ENCODE results near the gene NETO1.

Gene NETO1, protein sequence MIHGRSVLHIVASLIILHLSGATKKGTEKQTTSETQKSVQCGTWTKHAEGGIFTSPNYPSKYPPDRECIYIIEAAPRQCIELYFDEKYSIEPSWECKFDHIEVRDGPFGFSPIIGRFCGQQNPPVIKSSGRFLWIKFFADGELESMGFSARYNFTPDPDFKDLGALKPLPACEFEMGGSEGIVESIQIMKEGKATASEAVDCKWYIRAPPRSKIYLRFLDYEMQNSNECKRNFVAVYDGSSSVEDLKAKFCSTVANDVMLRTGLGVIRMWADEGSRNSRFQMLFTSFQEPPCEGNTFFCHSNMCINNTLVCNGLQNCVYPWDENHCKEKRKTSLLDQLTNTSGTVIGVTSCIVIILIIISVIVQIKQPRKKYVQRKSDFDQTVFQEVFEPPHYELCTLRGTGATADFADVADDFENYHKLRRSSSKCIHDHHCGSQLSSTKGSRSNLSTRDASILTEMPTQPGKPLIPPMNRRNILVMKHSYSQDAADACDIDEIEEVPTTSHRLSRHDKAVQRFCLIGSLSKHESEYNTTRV

DNA sequence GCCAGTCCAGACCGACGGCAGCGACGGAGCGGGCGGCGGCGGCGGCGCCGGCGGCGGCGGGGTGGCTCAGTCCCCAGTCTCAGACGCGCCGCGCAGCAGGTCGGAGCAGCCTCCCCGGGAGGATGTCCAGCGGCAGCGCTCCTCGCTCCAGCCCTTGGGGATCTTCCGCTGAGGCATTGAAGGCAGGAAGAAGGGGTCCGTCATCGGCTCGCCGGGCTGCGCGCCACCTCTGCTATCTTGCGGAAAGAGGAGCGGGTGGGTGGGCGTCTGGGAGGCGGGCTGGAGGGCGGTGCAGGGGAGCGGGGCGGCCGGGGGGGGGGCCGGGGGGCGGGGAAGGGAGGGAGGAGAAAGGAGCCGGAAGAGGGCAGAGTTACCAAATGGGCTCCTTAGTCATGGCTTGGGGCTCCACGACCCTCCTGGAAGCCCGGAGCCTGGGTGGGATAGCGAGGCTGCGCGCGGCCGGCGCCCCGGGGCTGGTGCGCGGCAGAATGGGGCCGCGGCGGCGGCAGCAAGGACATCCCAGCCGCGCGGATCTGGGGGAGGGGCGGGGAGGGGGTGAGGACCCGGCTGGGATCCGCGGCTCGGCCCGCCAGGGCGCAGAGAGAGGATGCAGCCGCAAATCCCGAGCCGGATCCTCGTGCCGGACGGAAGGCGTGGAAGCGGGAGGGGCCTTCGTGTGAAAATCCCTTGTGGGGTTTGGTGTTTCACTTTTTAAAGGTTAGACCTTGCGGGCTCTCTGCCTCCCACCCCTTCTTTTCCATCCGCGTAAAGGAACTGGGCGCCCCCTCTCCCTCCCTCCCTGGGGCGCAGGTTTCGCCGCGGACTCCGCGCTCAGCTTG lies at the start of gene NETO1:
TSS of gene NETO1 (minus strand) at position 242 of the 839 bp plus-strand sequence. CDS start 696 bp downstream, outside the sequence.
- TF ChIP-seq, protein P1, sequence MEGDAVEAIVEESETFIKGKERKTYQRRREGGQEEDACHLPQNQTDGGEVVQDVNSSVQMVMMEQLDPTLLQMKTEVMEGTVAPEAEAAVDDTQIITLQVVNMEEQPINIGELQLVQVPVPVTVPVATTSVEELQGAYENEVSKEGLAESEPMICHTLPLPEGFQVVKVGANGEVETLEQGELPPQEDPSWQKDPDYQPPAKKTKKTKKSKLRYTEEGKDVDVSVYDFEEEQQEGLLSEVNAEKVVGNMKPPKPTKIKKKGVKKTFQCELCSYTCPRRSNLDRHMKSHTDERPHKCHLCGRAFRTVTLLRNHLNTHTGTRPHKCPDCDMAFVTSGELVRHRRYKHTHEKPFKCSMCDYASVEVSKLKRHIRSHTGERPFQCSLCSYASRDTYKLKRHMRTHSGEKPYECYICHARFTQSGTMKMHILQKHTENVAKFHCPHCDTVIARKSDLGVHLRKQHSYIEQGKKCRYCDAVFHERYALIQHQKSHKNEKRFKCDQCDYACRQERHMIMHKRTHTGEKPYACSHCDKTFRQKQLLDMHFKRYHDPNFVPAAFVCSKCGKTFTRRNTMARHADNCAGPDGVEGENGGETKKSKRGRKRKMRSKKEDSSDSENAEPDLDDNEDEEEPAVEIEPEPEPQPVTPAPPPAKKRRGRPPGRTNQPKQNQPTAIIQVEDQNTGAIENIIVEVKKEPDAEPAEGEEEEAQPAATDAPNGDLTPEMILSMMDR (IDR thresholded peaks at IDR 0.05) = no peak

DNA sequence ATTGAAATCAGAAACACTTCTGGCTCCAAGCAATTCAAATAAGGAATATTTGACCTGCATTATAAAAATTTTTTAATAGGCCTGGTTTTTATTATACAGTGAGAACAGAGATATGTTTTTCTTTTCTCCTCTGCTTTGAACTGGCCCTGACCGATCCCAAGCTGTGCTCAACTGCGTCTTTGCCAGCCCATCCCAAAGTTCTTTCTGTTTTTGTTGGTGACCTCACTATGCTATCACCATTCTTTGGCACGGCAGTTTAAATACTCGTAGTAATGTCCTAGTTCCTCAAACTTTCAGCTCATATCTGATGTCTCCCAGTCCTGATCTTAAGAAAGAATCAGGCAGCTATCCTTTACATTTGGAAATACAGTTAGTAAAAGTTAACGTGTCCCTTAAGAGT lies 42.3 kb upstream of the NETO1 start:
- TF ChIP-seq, protein P1 (IDR thresholded peaks at IDR 0.05) = no peak

DNA sequence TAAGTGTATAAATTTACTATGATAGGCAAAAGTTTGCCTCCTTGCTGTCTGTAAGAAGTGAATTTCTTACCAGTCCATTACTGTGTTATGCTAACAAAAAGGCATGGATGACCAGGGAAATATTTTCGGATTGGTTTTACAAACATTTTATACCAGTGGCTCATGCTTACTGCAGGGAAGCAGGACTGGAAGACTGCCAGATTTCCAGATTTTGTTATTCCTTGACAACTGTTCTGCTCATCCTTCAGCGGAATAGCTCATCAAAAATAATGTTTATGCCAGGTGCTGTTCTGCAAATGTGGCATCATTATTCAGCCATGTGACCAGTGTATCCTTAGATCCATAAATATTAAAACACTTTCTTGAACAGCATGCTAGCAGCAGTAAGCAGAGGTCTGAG lies 40.4 kb upstream of the NETO1 start:
- TF ChIP-seq, protein P1 (IDR thresholded peaks at IDR 0.05) = no peak

DNA sequence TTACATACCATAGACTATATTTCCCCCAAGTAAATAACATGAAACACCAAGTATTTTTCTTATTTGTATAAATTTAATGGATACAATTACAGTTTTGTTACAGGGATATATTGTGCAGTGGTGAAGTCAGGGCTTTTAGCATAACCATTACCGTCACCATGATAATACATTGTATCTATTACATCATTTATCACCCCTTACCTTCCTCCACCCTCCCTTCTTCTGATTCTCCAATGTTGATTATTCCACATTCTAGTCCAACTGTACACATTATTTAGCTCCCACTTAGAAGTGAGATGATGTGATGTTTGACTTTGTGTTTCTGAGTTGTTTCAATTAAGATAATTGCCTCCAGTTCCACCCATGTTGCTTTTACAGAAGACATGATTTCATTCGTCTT lies 35.2 kb upstream of the NETO1 start:
- TF ChIP-seq, protein P1 (IDR thresholded peaks at IDR 0.05) = no peak

DNA sequence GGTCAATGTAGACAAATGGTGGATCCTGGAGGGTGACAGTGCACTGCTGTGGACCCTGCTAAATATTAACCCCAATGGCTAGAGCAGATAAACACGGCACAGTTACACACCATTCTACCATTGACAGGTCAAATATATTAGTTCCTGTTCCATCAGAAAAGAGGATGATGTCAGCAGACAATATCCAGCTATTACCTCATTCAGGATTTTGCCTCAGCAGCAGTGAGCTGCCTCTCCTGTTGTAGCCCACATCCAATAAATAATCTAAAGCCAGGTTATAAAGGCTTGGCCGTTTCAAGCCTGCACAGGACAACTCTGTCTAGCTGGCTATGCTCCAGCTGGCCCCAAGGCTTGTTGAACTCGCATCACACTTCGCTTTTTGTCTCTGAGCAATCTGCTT lies 31.6 kb upstream of the NETO1 start:
- TF ChIP-seq, protein P1 (IDR thresholded peaks at IDR 0.05) = no peak

DNA sequence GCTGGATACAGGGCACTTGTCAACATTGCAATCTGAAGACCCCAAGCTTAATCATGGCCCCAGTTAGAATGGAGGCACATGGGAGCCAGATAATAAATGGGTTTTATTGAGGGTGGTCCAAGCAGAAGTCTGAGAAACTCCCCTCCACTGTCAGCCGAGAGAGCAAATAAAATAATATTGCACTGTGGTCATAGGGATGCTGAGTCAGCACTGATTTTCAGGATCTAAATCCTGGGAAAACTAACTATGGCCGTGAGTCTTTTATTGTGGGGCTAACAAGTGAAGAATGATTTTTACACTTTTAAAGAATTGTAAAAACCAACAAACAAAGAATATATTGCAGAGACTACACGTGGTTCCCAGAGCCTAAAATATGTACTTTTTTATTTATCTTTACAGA lies 31.1 kb upstream of the NETO1 start:
- TF ChIP-seq, protein P1 (IDR thresholded peaks at IDR 0.05) = no peak

DNA sequence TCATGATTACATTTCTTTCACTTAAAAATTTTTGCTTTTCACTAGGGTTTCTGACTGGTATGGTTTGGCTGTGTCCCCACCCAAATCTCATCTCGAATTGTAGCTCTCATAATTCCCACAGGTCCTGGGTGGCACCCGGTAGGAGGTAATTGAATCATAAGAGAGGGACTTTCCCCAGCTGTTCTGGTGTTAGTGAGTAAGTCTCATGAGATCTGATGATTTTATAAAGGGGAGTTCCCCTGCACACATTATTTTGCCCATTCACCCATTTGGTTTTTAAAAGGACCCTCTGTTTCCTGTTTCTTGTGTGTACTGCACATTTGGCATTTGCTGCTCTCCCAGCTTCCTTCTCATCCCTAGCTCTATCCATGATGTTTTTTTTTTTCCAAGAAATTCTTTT lies 27.8 kb upstream of the NETO1 start:
- TF ChIP-seq, protein P1 (IDR thresholded peaks at IDR 0.05) = no peak
